ENCODE data around the gene SYNPO2.
"Not testable (repeated sequence)": the region's sequence is repeated elsewhere in the genome, so short reads cannot be mapped to it uniquely, and the experiment has no call there.

DNA sequence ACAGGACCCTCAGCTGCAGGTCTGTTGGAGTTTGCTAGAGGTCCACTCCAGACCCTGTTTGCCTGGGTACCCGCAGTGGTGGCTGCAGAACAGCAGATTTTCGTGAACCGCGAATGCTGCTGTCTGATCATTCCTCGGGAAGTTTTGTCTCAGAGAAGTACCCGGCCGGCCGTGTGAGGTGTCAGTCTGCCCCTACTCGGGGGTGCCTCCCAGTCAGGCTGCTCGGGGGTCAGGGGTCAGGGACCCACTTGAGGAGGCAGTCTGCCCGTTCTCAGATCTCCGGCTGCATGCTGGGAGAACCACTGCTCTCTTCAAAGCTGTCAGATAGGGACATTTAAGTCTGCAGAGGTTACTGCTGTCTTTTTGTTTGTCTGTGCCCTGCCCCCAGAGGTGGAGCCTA lies 178.5 kb downstream of the SYNPO2 start:
- TF ChIP-seq, protein P1, sequence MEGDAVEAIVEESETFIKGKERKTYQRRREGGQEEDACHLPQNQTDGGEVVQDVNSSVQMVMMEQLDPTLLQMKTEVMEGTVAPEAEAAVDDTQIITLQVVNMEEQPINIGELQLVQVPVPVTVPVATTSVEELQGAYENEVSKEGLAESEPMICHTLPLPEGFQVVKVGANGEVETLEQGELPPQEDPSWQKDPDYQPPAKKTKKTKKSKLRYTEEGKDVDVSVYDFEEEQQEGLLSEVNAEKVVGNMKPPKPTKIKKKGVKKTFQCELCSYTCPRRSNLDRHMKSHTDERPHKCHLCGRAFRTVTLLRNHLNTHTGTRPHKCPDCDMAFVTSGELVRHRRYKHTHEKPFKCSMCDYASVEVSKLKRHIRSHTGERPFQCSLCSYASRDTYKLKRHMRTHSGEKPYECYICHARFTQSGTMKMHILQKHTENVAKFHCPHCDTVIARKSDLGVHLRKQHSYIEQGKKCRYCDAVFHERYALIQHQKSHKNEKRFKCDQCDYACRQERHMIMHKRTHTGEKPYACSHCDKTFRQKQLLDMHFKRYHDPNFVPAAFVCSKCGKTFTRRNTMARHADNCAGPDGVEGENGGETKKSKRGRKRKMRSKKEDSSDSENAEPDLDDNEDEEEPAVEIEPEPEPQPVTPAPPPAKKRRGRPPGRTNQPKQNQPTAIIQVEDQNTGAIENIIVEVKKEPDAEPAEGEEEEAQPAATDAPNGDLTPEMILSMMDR (IDR thresholded peaks at IDR 0.05) = not testable (repeated sequence)
- TF ChIP-seq POLR2A (IDR thresholded peaks at IDR 0.05) = not testable (repeated sequence)
